Measurements from ENCODE around the gene MTG1.
A peak's percentile ranks its signal among the peaks of the same experiment; 100 is the strongest.

Gene MTG1

GRCh38 chr10:133394064-133394663, at the start of gene MTG1:
MTG1 (plus strand) TSS chr10:133394157; CDS start chr10:133394221, 64 bp downstream.
- peak; percentile 59 for DNase-seq

GRCh38 chr10:133344236-133344635, 49.7 kb upstream of the MTG1 start:
- DNase-seq: no peak

- no peak for DNase-seq
These were observed 47.5 kb upstream of the MTG1 start for GRCh38 chr10:133346413-133346812.

GRCh38 chr10:133347710-133348517, 46.0 kb upstream of the MTG1 start:
- DNase-seq: no peak

GRCh38 chr10:133349160-133349568, 44.8 kb upstream of the MTG1 start:
- DNase-seq: no peak

GRCh38 chr10:133349577-133350011, 44.4 kb upstream of the MTG1 start:
- DNase-seq: no peak

GRCh38 chr10:133350283-133350949, 43.5 kb upstream of the MTG1 start:
- no peak for DNase-seq

- DNase-seq: no peak
These were observed 43.0 kb upstream of the MTG1 start for GRCh38 chr10:133350950-133351329.

- no peak for DNase-seq
These were observed 42.3 kb upstream of the MTG1 start for GRCh38 chr10:133351408-133352318.

- DNase-seq: no peak
These were observed 40.6 kb upstream of the MTG1 start for GRCh38 chr10:133353202-133353959.

GRCh38 chr10:133353988-133354605, 39.9 kb upstream of the MTG1 start:
- no peak for DNase-seq

- no peak for DNase-seq
These were observed 39.2 kb upstream of the MTG1 start for GRCh38 chr10:133354672-133355240.

GRCh38 chr10:133355266-133355665, 38.7 kb upstream of the MTG1 start:
- no peak for DNase-seq

- DNase-seq: no peak
These were observed 38.0 kb upstream of the MTG1 start for GRCh38 chr10:133355991-133356390.

- DNase-seq: no peak
These were observed 37.2 kb upstream of the MTG1 start for GRCh38 chr10:133356549-133357284.

- DNase-seq: no peak
These were observed 36.4 kb upstream of the MTG1 start, which contains the start of gene FUOM for GRCh38 chr10:133357285-133358161. FUOM (minus strand) TSS chr10:133358019; CDS start chr10:133358007, 12 bp downstream.

- no peak for DNase-seq
These were observed 35.6 kb upstream of the MTG1 start for GRCh38 chr10:133358162-133358924.

GRCh38 chr10:133358925-133359310, 35.0 kb upstream of the MTG1 start:
- DNase-seq: no peak
